Measurements from ENCODE around the gene SOX6.

DNA sequence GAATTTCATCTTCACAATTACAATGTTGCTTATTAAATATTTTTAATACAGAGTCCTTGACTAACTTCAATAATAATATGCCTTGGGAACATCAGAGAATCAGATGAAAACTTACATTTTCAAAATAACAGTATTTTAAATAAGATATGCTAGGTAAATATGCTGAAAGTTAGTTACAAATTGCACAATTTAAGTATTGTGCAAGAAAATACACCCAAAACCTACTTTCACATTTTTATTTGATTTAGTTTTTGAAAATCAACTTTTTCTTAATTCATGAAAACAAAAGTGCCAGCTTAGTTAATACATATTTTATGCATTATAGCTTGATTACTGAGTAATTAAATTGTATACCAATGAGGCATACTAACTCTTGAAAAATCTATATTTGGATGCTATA lies 76.8 kb downstream of the SOX6 start:
- TF ChIP-seq POLR2AphosphoS5 (IDR thresholded peaks at IDR 0.05; ENCODE audit: low read depth, low read length) (no peak), TAF1 (IDR thresholded peaks at IDR 0.05; ENCODE audit: borderline replicate concordance, insufficient read depth, low read length) (no peak), SIN3A (IDR thresholded peaks at IDR 0.05; ENCODE audit: borderline replicate concordance, insufficient read depth, low read length) (no peak)
- TF ChIP-seq, protein P1, sequence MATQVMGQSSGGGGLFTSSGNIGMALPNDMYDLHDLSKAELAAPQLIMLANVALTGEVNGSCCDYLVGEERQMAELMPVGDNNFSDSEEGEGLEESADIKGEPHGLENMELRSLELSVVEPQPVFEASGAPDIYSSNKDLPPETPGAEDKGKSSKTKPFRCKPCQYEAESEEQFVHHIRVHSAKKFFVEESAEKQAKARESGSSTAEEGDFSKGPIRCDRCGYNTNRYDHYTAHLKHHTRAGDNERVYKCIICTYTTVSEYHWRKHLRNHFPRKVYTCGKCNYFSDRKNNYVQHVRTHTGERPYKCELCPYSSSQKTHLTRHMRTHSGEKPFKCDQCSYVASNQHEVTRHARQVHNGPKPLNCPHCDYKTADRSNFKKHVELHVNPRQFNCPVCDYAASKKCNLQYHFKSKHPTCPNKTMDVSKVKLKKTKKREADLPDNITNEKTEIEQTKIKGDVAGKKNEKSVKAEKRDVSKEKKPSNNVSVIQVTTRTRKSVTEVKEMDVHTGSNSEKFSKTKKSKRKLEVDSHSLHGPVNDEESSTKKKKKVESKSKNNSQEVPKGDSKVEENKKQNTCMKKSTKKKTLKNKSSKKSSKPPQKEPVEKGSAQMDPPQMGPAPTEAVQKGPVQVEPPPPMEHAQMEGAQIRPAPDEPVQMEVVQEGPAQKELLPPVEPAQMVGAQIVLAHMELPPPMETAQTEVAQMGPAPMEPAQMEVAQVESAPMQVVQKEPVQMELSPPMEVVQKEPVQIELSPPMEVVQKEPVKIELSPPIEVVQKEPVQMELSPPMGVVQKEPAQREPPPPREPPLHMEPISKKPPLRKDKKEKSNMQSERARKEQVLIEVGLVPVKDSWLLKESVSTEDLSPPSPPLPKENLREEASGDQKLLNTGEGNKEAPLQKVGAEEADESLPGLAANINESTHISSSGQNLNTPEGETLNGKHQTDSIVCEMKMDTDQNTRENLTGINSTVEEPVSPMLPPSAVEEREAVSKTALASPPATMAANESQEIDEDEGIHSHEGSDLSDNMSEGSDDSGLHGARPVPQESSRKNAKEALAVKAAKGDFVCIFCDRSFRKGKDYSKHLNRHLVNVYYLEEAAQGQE (IDR thresholded peaks at IDR 0.05; ENCODE audit: insufficient read depth in 1 of 2, low read depth in 2 of 2, low read length in 2 of 2) = no peak
